GM12878 (cell line): Measurements from ENCODE around the gene EN1. TPM values are rescaled to one million over a fixed set of nuclear protein-coding genes. Genes with fewer than 3 reads are reported as not detected.

Experiments used
- ATAC-seq: fragments of 200-7000 bp; cut with Tn5 transposase; 3 replicates; pipeline ENCODE4 v1.9.1; 2020; ENCODE audit warnings: mild to moderate bottlenecking, moderate library complexity
- BruUV-seq: library from RNA; stranded (reverse); fragments of 400-500 nt; replicated peaks from 2 replicates; lab custom pipeline; 2021; lab: Mats Ljungman, UMichigan
- CTCF ChIA-PET: fragments of 300-600 bp; sonication (Branson Sonifier 250); formaldehyde crosslinking; extraction: SDS; loops from one replicate; lab custom pipeline; 2021; ENCODE audit warnings: inconsistent platforms; lab: Yijun Ruan, JAX
- POLR2A ChIA-PET: fragments of 350-600 bp; formaldehyde crosslinking; extraction: SDS; loops from one replicate; lab custom pipeline; 2021; ENCODE audit warnings: inconsistent platforms; lab: Charles Lee
- RAD21 ChIA-PET: fragments of 300-600 bp; sonication (Branson Sonifier 250); formaldehyde crosslinking; loops from one replicate; lab custom pipeline; 2023; ENCODE audit warnings: antibody characterized with exemption; ENCODE audit not compliant: unreplicated experiment; lab: Charles Lee
- SMC1A ChIA-PET: fragments of 300-600 bp; sonication (Branson Sonifier 250); formaldehyde crosslinking; loops from one replicate; lab custom pipeline; 2023; ENCODE audit not compliant: unreplicated experiment, uncharacterized antibody; lab: Charles Lee
- DNase-seq: peaks from one replicate; pipeline ENCODE4 v3.0.0-alpha.2; 2011; ENCODE audit warnings: low read depth, low spot score
- FAIRE-seq: peaks from 3 replicates; lab custom pipeline; 2011; peaks lifted over from hg19 to GRCh38; lab: Jason Lieb, UNC
- H2AFZ ChIP-seq: 2 replicates; pipeline ENCODE4 v1.6.0; 2011; ENCODE audit warnings: low read depth, low read length, control low read depth; ENCODE audit not compliant: control insufficient read depth
- H3K27ac ChIP-seq: 2 replicates; pipeline ENCODE4 v1.5.1; 2011; ENCODE audit warnings: control low read depth; ENCODE audit not compliant: control insufficient read depth, insufficient read depth
- H3K27me3 ChIP-seq, 2 experiments: replicated peaks in 1 of 2; 2 replicates each; pipeline versions ENCODE4 v1.6.0 to v1.6.1; 2011; ENCODE audit warnings: low read length in 1 of 2; ENCODE audit not compliant: control insufficient read depth in 2 of 2, insufficient read depth in 2 of 2
- H3K36me3 ChIP-seq, 2 experiments: 2 replicates each; pipeline ENCODE4 v1.5.1; 2011; ENCODE audit warnings: low read length in 1 of 2; ENCODE audit not compliant: control insufficient read depth in 2 of 2, insufficient read depth in 2 of 2
- H3K4me1 ChIP-seq: 2 replicates; pipeline ENCODE4 v1.6.1; 2011; ENCODE audit warnings: mild to moderate bottlenecking, low read length, moderate library complexity, mixed read lengths; ENCODE audit not compliant: control insufficient read depth, insufficient read depth
- H3K4me2 ChIP-seq: 2 replicates; pipeline ENCODE4 v1.6.0; 2011; ENCODE audit warnings: control low read depth; ENCODE audit not compliant: control insufficient read depth, insufficient read depth
- H3K4me3 ChIP-seq: fragments of 200-600 bp; sonication (generic); 2 replicates; pipeline ENCODE4 v1.5.1; 2016
- H3K79me2 ChIP-seq: 2 replicates; pipeline ENCODE4 v1.6.0; 2011; ENCODE audit warnings: low read length; ENCODE audit not compliant: control insufficient read depth, insufficient read depth
- H3K9ac ChIP-seq: 2 replicates; pipeline ENCODE4 v1.8.0; 2011; ENCODE audit warnings: low read length, control low read depth, mixed read lengths; ENCODE audit not compliant: control insufficient read depth, insufficient read depth
- H3K9me3 ChIP-seq: replicated peaks from 3 replicates; pipeline ENCODE4 v1.5.1; 2011; ENCODE audit warnings: mild to moderate bottlenecking, low read length; ENCODE audit not compliant: control insufficient read depth, insufficient read depth
- H4K20me1 ChIP-seq: 2 replicates; pipeline ENCODE4 v1.6.0; 2011; ENCODE audit not compliant: control insufficient read depth, insufficient read depth
- CHD2 ChIP-seq: IDR thresholded peaks from 2 replicates; pipeline ENCODE4 v1.6.1; 2011; ENCODE audit warnings: low read depth, low read length, improper control_type of control experiment, borderline replicate concordance
- DPF2 ChIP-seq: fragments of 450-650 bp; IDR thresholded peaks from 2 replicates; pipeline ENCODE4 v1.6.1; 2017; ENCODE audit warnings: mild to moderate bottlenecking
- HDAC6 ChIP-seq: fragments of 200-600 bp; sonication (generic); IDR thresholded peaks from one replicate; pipeline ENCODE4 v1.8.0; 2017; ENCODE audit warnings: antibody characterized with exemption; ENCODE audit not compliant: unreplicated experiment
- HDGF ChIP-seq: fragments of 450-650 bp; IDR thresholded peaks from 2 replicates; pipeline ENCODE4 v1.6.1; 2016; ENCODE audit warnings: antibody characterized with exemption
- MXI1 ChIP-seq: fragments of 150-350 bp; IDR thresholded peaks from 2 replicates; pipeline ENCODE4 v1.6.1; 2011; ENCODE audit warnings: low read depth, mild to moderate bottlenecking, inconsistent platforms, low read length, improper control_type of control experiment
- PAX8 ChIP-seq: fragments of 450-650 bp; IDR thresholded peaks from 2 replicates; pipeline ENCODE4 v1.6.1; 2017; ENCODE audit warnings: mild to moderate bottlenecking, moderate library complexity
- POLR2A ChIP-seq: IDR thresholded peaks from 2 replicates; pipeline ENCODE4 v1.6.1; 2011; ENCODE audit warnings: low read depth, mild to moderate bottlenecking, low read length
- POU2F2 ChIP-seq: IDR thresholded peaks from 3 replicates; pipeline ENCODE4 v1.6.1; 2011; ENCODE audit warnings: low read depth, mild to moderate bottlenecking, low read length, borderline replicate concordance
- SREBF1 ChIP-seq: IDR thresholded peaks from 2 replicates; pipeline ENCODE4 v1.6.1; 2012; ENCODE audit warnings: mild to moderate bottlenecking, low read length
- SUZ12 ChIP-seq: fragments of 200-600 bp; sonication (generic); IDR thresholded peaks from one replicate; pipeline ENCODE4 v1.6.1; 2018; ENCODE audit warnings: antibody characterized with exemption, mild to moderate bottlenecking; ENCODE audit not compliant: unreplicated experiment
- ZNF592 ChIP-seq: fragments of 450-650 bp; IDR thresholded peaks from 2 replicates; pipeline ENCODE4 v1.6.1; 2017; ENCODE audit warnings: mild to moderate bottlenecking, moderate library complexity
- ZNF622 ChIP-seq: fragments of 450-650 bp; IDR thresholded peaks from 2 replicates; pipeline ENCODE4 v1.6.1; 2017; ENCODE audit warnings: mild to moderate bottlenecking, inconsistent platforms
- WGBS: methylation state at CpG from one replicate; pipeline ENCODE4 v1.1.6; 2016; ENCODE audit warnings: low lambda C conversion rate; ENCODE audit not compliant: insufficient replicate concordance, insufficient coverage; ENCODE audit errors: missing lambda C conversion rate; 5-methylcytosine and 5-hydroxymethylcytosine counted together
- in situ Hi-C: fragments of 300-500 bp; cut with MboI; formaldehyde crosslinking; loops from 9 replicates; pipeline ENCODE4 v1.14.3; 2018; ENCODE audit warnings: mixed read lengths
- intact Hi-C: fragments of 100-400 bp; cut with micrococcal nuclease; formaldehyde crosslinking; loops from one replicate; pipeline ENCODE4 v1.14.2; 2022; ENCODE audit not compliant: unreplicated experiment
- polyA plus RNA-seq, 11 experiments: library from polyadenylated mRNA; depleted of rRNA in 4 of 11; unstranded in 6 of 11; stranded (reverse) in 5 of 11; fragments of >200 nt; fragmentation: Nextera tagmentation in 4 of 11; fragmentation: Illumina TruSeq in 1 of 11; extraction: Ambion mirVana in 4 of 11; extraction: Trizol in 1 of 11; gene quantifications; 1 replicate in 1 of 11; 2 replicates in 10 of 11; pipeline versions ENCODE4 v1.2.1 to v1.2.3, GENCODE V29; 2011 to 2016; ENCODE audit warnings: inconsistent platforms in 2 of 11, missing spikeins in 2 of 11, low read depth in 1 of 11
- total RNA-seq, 4 experiments: library from RNA; depleted of rRNA in 3 of 4; stranded (reverse); fragments of >200 nt in 3 of 4; fragmentation: Illumina TruSeq in 1 of 4; extraction: Trizol in 1 of 4; gene quantifications; 2 replicates each; pipeline versions ENCODE4 v1.2.1 to v1.2.3, GENCODE V29; 2013 to 2021

EN1 gene
- total and polyA plus RNA-seq, 10 of the 15 experiments (the other 5 are each of a cell fraction or from before 2014, with no cell fraction given) = not detected

- in situ Hi-C loops (no loop called here), intact Hi-C loops (no loop called here)
- no peaks in the 10 kb centered on the region for H4K20me1 ChIP-seq
- H3K9ac ChIP-seq = no peak overlapping the region
- no peaks in the 10 kb centered on the region for H3K79me2 ChIP-seq
- H3K36me3 ChIP-seq = no peaks in the 10 kb centered on the region
- BruUV-seq = no TSS peak
- ChIA-PET SMC1A (no interaction called here), POLR2A (no interaction called here), RAD21 (no interaction called here), CTCF (interaction anchor here (2.6 kb wide), 1 partner anchor 12 kb away, joined by 8 read pairs; no protein-coding TSS in a partner anchor)
- H3K4me2 ChIP-seq = no peak overlapping the region
- no peak for ATAC-seq
- no peak overlapping the region for H2AFZ ChIP-seq
- no peak for FAIRE-seq
- no peak for TF ChIP-seq SREBF1
- TF ChIP-seq POU2F2 = no peak
- TF ChIP-seq CHD2 = no peak
- TF ChIP-seq ZNF622 = no peak
- no peak for TF ChIP-seq POLR2A
- H3K9me3 ChIP-seq = no peaks in the 10 kb centered on the region
- 3% methylated on average over 9 of the region's 10 CpGs for WGBS
- H3K27ac ChIP-seq = no peak overlapping the region
- H3K27me3 ChIP-seq = peaks cover 13 to 27% of the 10 kb centered on the region in 2 experiments
- DNase-seq = no peak
- H3K4me3 ChIP-seq = no peak overlapping the region
- H3K4me1 ChIP-seq = no peaks in the 10 kb centered on the region
Observed at GRCh38 chr2:118843483-118844132, 3.8 kb downstream of the EN1 start.

GRCh38 chr2:118842661-118843482 is 4.6 kb downstream of the EN1 start:
- ATAC-seq (no peak), FAIRE-seq (no peak), DNase-seq (no peak)
- H3K9ac ChIP-seq = no peak overlapping the region
- SMC1A ChIA-PET = no interaction called here
- peaks cover 15 to 24% of the 10 kb centered on the region in 2 experiments for H3K27me3 ChIP-seq
- POLR2A ChIA-PET = no interaction called here
- no peak overlapping the region for H3K4me3 ChIP-seq
- no peak overlapping the region for H2AFZ ChIP-seq
- no peaks in the 10 kb centered on the region for H3K79me2 ChIP-seq
- RAD21 ChIA-PET = no interaction called here
- no peaks in the 10 kb centered on the region for H3K4me1 ChIP-seq
- H3K27ac ChIP-seq = no peak overlapping the region
- H3K9me3 ChIP-seq = no peaks in the 10 kb centered on the region
- no peaks in the 10 kb centered on the region for H3K36me3 ChIP-seq
- BruUV-seq = no TSS peak
- WGBS = 36% methylated on average over 48 of the region's 60 CpGs
- intact Hi-C loops = no loop called here
- CTCF ChIA-PET = interaction anchor here (2.6 kb wide), 1 partner anchor 12 kb away, joined by 8 read pairs; no protein-coding TSS in a partner anchor
- in situ Hi-C loops = no loop called here
- H4K20me1 ChIP-seq = no peaks in the 10 kb centered on the region
- no peak overlapping the region for H3K4me2 ChIP-seq
- TF ChIP-seq HDGF = no peak
- TF ChIP-seq ZNF592 = no peak
- TF ChIP-seq PAX8 = no peak
- TF ChIP-seq MXI1 = no peak
- TF ChIP-seq SUZ12 = peak; percentile 77
- no peak for TF ChIP-seq HDAC6
- no peak for TF ChIP-seq DPF2
